ENCODE results near the gene RBM47.
A peak's percentile ranks its signal among the peaks of the same experiment; 100 is the strongest.
"Not testable (repeated sequence)": the region's sequence is repeated elsewhere in the genome, so short reads cannot be mapped to it uniquely, and the experiment has no call there.

RBM47 gene

DNA sequence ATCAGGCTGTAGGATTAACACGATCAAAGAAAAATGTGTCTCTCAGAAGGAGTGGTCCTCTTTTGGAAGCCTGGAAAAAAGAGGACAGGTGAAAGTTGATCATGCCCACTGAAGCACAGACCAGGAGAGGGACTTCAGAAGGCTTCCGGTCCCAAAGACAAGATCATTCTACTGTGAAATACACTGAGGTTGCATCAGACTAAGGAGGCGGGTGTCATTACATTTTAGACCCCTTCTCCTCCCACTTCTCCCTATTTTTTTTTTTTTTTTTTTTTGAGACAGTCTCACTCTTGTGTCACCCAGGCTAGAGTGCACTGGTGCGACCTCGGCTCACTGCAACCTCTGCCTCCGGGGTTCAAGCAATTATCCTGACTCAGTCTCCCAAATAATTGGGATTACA, 67.5 kb downstream of the RBM47 start:
- no peak for DNase-seq (ENCODE audit: low spot score)

DNA sequence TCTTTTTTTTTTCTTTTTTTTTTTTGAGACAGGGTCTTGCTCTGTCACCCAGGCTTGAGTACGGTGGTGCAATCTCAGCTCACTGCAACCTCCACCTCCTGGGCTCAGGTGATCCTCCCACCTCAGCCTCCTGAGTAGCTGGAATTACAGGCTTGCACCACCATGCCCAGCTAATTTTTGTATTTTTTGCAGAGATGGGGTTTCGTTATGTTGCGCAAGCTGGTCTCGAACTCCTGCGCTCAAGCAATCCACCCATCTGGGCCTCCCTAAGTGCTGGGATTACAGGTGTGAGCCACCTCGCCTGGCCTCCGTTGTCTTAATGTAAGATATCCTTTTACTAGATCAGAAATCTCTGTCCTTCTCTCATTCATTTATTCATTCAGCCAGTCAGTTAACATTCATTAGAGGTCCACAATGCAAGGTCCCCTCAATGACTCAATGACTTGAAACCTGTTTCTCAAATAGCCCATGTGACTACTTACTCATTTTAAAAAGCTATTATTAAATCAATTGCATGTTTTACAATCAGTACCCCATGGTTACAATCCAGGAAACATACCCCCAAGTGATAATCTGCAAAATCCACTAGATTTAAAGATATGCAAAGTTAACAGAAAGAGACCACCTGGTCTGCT, 68.0 kb downstream of the RBM47 start:
- not testable (repeated sequence) for DNase-seq (ENCODE audit: low spot score)

DNA sequence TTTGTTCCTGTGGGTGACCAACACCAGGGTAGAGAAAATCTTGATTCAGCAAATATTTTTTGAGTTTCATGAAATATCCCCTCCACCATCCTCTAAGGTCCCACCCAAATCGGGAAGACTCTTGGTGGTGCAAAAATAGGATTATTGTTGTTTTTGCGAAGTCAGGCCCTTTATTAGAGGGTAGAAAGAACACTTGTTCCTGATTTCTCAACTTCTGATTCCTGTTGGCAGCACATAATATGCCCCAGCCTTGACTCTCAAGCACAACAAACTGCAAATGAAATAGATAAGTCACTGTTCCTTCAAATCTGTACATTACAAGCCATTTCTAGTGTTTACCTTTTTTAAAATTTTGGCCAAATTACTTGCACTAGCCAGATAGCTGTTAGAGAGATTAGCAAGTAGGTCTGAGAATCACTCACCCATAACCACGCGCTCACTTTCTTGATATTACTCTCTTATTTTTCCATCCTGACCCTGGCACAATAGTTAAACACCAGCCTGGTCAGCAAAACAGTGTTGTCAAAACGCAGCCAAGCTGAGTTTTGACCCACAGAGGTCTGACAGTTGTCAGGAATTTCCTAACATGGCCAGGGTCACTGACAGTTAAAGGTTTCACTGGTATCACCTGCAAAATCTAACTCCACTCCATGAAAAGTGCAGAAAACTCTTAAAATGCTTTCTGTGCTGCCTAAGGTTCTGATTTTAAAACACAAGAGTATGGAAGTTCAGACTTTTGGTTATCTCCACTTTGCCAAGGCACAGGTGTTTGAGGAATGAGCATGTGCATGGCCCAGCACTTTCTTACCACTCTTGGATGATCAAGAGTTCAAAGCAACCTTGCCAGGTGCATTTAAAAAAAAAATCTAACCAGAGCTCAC, 69.8 kb downstream of the RBM47 start:
- peak; percentile 29 for DNase-seq (ENCODE audit: low spot score)

DNA sequence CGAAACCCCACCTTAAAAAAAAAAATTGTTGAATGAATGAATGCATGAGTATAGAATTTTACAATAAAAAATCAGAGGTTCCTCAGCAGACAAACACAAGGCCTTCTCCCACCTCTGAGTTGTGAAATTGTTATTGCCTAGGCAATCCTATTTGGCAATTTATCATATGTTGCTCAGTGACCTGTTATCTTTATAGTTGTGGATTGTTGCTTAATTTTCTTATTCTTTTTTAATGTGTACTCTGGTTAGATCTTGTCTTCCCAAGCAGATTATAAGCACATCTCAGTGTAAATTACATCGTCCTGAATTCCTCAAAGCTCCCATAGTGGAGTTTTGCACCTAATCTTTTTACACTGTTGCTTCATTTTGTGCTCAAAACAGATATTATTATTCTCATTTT, 71.9 kb downstream of the RBM47 start:
- DNase-seq (ENCODE audit: low spot score): no peak

DNA sequence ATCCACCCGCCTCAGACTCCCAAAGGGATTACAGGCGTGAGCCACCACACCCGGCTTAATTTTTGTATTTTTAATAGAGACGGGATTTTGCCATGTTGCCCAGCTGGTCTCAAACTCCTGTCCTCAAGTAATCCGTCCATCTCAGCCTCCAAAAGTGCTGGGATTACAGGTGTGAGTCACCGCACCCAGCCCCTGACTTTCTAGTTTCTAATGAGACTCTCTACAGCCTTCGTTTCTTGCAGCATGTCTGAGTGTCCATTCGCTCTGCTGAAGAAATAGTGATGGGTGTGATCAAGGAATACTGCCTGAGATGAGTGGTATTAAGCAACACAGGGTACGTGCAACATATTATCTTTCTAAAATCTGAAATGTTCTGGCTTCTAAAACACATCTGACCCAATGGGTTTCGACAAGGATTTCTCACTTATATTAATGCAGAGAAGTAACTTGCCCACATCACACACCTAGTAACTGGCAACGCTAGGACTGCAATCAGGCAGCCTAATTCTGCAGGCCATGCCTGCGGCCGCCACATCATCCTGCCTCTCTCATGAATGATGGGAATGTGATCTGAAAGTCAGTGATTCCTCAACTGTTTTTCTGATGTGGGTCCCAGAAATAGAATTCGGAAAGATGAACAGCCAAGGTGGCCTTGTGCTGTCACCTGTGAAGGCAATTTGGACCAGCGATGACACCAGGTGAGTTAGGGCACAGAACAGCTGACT, 74.3 kb downstream of the RBM47 start:
- DNase-seq (ENCODE audit: low spot score): no peak

DNA sequence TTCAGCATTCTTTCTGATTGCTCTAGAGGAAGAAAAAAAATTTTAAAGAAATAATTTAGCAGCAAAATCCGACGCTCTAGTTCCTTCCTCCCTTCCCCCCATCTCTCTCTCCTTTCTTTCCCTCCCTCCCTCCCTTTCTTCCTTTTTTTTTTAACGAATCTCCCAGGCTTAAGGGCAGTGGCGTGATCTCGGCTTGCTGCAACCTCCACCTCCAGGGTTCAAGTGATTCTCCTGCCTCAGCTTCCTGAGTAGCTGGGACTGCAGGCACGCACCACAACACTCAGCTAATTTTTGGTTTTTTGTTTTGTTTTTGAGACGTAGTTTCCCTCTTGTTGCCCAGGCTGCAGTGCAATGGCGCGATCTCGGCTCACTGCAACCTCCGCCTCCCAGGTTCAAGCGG, 75.0 kb downstream of the RBM47 start:
- DNase-seq (ENCODE audit: low spot score): not testable (repeated sequence)

DNA sequence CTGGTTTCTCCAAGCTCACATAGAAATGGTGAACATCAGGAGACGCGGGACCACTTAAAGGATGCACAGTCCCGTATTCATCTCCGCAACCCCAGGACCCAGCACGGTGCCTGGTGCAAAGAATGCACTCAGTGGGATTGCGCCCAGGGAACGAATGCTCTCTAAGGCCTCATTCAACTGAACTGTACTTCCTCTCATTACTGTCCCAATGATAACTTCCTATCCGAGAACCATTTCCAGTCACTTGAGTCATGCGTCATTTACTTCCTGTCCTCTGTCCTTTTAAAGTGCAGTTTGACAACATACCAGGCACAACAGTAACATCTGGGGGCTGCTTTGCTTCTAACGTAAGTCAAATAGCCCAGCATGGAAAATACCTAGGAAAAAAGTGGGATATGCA, 75.7 kb downstream of the RBM47 start:
- peak; percentile 73 for DNase-seq (ENCODE audit: low spot score)

DNA sequence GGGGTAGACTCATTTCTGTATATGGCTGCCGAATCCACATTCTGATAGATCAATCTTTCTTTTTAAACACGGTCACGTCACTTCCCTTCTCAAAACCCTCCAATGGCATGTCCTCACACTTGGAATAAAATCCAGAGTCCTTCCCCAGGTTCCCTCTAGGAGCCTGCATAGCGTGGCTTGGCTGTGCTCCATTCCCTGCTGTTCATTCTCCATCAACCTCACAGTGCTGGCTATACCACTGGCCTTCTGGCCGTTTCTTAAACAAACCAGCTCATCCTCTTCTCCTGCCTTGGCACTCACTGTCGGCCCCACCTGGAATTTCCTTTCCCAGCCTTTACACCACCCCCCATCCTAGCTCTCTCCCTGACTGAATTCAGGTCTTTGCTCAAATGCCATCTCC, 77.1 kb downstream of the RBM47 start:
- no peak for DNase-seq (ENCODE audit: low spot score)

DNA sequence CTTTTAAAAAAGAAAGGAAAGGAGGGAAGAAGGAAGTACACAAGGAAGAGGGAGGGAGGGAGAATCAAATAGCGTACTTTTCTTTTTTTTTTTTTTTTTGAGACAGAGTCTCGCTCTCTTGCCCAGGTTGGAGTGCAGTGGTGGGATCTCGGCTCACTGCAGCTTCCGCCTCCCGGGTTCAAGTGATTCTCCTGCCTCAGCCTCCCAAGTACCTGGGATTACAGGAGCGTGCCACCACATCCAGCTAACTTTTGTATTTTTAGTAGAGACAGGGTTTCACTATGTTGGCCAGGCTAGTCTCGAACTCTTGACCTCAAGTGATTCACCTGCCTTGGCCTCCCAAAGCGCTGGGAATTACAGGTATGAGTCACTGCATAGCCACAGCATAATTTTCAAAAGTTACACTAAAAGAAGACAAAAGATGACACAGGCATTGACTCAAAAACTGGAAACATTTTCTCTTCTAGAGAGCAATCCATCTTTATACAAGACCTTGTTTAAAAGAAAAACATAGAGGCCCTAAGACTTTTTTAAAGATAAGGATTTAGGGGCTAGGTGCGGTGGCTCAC, 78.0 kb downstream of the RBM47 start:
- DNase-seq (ENCODE audit: low spot score): not testable (repeated sequence)

DNA sequence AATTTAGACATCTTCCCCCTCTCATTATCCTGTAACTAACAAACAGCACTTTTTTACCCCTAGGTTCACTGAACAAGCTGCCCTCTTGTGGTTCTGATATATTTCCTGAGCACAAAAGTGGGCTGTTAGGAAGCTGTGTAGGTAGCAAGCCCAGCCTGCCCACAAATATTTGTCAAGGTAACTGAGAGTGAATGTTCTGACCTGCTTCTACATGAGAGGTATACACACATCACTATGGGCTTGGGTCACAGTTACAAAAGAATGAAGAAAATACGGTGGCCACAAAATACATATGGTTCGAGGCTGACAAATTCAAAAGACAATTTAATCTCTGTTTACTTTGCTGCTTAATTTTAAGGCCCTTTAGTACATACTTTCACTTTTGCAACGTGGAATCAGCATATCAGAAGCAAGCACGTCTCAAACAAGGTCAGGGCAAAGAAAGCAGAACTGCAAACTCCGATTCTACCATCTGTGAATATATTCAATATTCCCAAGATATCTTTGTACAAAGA, 78.7 kb downstream of the RBM47 start:
- peak; percentile 36 for DNase-seq (ENCODE audit: low spot score)

DNA sequence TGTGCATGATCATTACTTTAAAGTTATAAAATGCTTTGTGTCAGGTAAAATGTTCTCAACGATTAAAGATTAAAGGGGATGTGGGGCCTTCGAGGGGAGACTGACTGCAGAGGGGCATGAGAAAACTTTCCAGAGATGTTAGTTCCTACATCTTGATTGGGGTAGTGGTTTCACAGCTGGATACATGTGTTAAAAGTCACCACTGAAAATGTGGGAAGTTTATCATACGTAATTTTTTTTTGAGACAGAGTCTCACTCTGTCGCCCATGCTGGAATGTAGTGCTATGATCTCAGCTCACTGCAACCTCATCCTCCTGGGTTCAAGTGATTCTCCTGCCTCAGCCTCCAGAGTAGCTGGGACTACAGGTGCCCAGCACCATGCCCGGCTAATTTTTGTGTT, 79.5 kb downstream of the RBM47 start:
- no peak for DNase-seq (ENCODE audit: low spot score)

DNA sequence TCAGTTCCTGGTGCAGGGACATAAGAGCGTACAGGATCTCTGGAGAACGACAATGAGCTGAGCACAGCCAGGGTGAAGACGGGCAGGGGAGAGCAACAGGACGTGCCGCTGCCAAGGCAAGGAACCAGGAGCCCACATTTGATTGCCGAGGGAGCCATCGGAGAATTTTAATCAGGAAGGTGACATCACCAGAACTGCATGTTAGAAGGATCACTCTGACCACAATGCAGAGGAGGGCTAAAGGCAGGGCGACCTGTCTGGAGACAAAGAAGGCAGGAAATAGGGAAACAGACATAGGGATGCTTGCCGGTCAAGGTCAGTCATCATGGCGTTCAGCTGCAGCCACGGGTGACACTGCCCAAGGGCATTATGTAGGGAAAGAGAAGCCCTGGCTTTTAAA, 81.4 kb downstream of the RBM47 start:
- no peak for DNase-seq (ENCODE audit: low spot score)

DNA sequence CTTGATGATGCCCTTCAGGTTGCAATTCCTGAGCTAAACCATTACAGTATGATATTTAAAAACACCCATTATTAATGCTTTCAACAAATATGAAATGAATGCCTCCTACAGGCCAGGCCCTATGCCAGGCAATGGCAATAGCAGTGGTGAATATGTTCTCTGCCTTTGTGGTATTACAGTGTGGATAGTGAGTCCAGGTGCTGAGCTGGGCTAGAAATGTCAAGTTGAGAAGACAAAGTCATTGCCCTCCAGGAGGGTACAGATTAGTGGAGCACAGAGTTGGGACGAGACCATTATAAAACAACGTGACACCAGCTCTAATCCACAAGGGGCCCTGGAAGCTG, 81.9 kb downstream of the RBM47 start:
- no peak for DNase-seq (ENCODE audit: low spot score)

DNA sequence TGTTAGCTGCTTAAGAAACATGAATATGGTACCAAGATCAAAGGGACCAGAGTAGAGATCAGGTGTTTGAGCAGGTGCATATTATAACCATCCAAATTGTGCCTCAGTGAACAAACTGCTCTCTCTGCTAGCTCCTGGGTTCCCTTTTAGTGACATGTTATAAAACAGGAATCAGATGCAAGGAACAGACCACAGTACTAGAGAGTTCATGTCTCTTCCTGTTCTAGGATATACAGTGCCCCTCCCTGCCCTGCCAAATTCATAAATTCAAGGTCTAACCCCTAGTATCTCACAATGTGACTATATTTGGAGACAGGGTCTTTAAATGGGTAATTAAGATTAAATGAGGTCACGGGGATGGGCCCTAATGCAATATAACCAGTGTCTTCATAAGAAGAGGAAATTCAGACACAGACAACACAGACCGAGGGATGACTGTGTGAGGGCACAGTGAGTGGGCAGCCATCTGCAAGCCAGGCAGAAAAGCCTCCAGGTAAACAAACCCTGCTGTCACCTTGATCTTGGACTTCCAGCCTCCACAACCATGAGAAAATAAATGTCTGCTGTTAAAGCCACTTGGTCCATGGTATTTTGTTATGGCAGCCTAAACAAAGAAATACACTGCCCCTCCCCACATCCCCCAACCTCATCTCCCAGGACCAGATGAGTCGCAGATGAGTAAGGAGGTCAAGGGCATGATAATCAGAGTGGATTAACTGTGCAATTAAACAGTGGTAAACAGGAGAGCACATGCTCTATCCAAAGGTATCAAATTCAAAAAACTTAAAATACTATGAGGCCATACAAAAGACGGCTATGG, 82.5 kb downstream of the RBM47 start:
- no peak for DNase-seq (ENCODE audit: low spot score)

DNA sequence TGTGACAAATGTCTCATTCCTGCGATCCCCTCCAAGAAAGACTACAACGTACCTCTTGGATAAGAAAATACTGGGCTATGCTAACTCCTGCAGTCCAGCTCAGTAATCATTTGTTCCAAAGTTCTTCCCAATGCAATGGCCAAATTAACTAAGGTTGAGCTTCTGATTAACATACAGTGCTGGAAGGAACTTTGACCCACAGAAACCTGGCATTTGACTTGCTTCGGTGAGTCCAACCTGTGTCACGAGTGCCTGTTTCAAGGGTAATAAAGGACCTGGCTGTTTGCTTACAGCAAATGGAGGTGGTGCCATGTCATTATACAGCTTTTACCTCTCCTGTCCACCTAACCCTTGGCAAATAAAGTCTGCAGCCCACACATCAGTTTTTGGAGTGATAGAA, 83.2 kb downstream of the RBM47 start:
- no peak for DNase-seq (ENCODE audit: low spot score)

DNA sequence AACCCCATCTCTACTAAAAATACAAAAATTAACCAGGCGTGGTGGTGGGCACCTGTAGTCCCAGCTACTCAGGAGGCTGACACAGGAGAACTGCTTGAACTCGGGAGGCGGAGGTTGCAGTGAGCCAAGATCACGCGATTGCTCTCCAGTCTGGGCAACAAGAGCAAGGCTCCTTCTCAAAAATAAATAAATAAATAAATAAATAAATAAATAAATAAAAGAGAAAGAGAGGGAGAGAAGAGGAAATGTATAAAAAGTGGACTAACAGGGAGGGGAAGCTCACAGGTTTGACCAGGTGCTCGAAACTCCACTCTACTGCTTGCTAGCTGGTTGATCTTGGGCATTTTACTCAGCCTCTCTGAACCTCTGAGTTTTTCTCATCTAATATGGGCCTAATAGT, 84.2 kb downstream of the RBM47 start:
- not testable (repeated sequence) for DNase-seq (ENCODE audit: low spot score)

DNA sequence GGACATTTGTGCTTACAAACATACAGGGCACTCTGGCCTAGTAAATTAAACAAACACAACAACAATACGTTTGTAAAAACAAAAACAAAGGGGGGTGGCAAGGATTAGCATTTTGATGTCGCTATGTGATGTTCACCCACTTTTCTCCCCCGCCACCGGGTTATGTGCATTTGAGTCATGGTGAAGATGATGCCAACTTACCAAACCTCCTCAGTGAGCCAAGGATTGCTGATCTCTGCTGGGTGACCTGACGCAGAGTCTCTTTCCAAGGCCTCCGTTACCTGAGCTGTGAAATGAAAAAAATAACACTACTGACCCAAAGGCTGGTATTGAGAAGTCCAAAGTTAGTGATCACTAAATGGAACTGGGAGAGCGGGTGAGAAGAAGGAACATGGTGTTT, 85.4 kb downstream of the RBM47 start:
- DNase-seq (ENCODE audit: low spot score): no peak

DNA sequence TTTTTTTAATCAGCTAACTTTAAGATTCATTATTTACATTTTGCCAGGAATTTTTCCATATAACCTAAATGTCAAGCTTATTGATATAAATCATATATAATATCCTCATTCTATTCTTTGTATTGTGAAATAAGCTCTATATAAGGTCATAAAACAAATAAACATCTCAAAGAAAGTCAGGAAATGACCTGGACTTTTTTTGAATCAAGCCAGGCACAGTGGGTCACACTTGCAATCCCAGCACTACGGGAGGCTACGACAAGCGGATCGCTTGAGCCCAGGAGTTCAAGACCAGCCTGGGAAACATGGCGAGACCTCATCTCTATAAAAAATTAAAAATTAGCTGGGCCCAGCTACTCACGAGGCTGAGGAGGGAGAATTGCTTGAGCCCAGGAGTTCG, 88.9 kb downstream of the RBM47 start:
- no peak for DNase-seq (ENCODE audit: low spot score)

DNA sequence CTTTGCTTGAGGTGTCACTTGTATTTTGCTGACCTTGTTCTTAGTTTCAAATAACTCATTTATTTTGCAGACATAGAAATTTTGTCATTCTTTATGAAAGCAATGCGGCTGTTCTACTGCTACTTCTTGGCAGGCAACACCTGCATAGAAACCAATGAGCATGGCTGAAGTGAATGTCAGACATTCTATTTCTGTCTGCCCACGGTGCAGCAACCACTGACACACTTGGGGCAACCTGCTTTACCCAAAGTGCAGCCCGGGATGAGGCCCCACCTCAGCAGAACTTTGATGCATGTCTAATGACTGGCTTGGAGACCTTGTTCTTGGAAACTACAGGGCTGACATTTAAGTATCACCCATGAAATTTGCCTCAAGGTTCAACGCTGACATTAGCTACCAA, 93.6 kb downstream of the RBM47 start:
- no peak for DNase-seq (ENCODE audit: low spot score)

DNA sequence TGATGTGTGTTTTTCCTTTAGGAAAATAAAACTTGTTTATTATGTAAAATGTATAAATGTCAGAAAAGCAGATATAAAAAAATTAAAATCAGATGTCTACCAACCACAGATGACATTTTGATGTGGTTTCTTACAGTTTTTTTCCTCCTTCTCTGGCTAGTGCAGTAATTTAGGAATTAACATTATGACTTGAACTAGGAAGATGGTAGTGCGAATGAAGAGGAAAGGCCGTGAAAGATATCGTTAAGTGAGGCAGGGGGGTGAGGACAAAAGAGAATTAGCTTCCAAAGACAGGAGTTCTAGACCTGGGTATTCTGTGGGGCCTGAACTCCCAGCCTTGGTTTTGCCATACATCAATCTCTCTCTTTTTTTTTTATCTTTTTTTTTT, 98.0 kb downstream of the RBM47 start:
- no peak for DNase-seq (ENCODE audit: low spot score)

DNA sequence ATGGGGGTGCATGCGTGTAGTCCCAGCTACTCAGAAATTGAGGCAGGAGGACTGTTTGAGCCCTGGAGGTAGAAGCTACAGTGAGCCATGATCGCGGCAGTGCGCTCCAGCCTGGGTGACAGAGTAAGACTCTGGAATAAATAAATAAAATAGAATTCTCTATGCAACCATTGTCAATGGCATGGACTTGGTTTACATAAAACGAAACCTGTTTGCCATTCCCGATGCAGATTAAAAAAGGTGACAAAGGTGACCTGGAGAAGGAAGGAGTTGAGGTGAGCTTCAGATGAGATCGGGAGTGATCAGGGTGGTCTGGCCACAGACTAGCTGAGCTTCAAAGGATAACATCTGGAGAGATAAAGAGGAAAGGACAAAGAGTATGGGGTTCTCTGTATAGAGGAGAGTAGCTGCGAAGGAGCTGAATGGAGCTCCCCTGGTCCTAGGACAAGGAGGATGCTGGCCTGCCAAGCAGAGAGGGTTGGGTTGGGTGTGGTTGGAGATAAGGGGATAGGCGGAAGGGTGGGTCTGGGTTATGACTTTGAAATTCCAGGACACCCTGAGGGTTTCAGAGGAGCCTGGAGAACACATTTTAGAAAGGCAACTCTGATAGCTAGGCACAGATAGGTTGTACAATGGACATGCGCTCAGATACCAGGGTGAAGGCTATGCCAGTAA, 98.6 kb downstream of the RBM47 start:
- no peak for DNase-seq (ENCODE audit: low spot score)

All from pons (tissue), 1 donor.